BE2C (cell line): ENCODE measurements around the gene PRPF6.

Experiments used
- DNase-seq: peaks from one replicate; pipeline ENCODE4 v3.0.0-alpha.2; 2020
- H3K27me3 ChIP-seq: fragments of 250-450 bp; sonication (Bioruptor Pico); 2 replicates; pipeline ENCODE4 v1.5.1; 2020; ENCODE audit warnings: mild to moderate bottlenecking
- H3K36me3 ChIP-seq: fragments of 250-450 bp; sonication (Bioruptor Pico); 2 replicates; pipeline ENCODE4 v1.5.1; 2020; ENCODE audit warnings: mild to moderate bottlenecking
- H3K4me1 ChIP-seq: fragments of 250-450 bp; sonication (Bioruptor Pico); 2 replicates; pipeline ENCODE4 v1.5.1; 2020
- H3K4me3 ChIP-seq: 2 replicates; pipeline ENCODE4 v1.5.1; 2011; ENCODE audit warnings: low read depth, low read length
- H3K9me3 ChIP-seq: fragments of 250-450 bp; sonication (Bioruptor Pico); 2 replicates; pipeline ENCODE4 v1.5.1; 2020
- CTCF ChIP-seq: IDR thresholded peaks from 2 replicates; pipeline ENCODE4 v1.5.1; 2012; ENCODE audit warnings: mild to moderate bottlenecking, low read depth, low read length

The PRPF6 gene

GRCh38 chr20:64062596-64063388, 81.9 kb downstream of the PRPF6 start, which contains the start of gene TCEA2:
TSS of gene TCEA2 (plus strand) at chr20:64063198. CDS start at chr20:64063313, 115 bp downstream.
- H3K36me3 ChIP-seq = no peaks in the 10 kb centered on the region
- H3K9me3 ChIP-seq = no peaks in the 10 kb centered on the region
- H3K4me3 ChIP-seq = peak within 1 kb of the TSS; percentile 81
- H3K27me3 ChIP-seq = no peaks in the 10 kb centered on the region
- peak; percentile 99 for DNase-seq
- TF ChIP-seq CTCF = no peak
- H3K4me1 ChIP-seq = peaks cover 11% of the 10 kb centered on the region

- peak; percentile 50 for DNase-seq
- Histone ChIP-seq H3K4me1 (peaks cover 11% of the 10 kb centered on the region), H3K27me3 (no peaks in the 10 kb centered on the region), H3K9me3 (no peaks in the 10 kb centered on the region), H3K4me3 (peak overlapping the region; percentile 81), H3K36me3 (no peaks in the 10 kb centered on the region)
- no peak for TF ChIP-seq CTCF
Observed at GRCh38 chr20:64063389-64064144, 82.6 kb downstream of the PRPF6 start.

- Histone ChIP-seq H3K27me3 (no peaks in the 10 kb centered on the region), H3K9me3 (no peaks in the 10 kb centered on the region), H3K4me1 (peaks cover 11% of the 10 kb centered on the region), H3K36me3 (no peaks in the 10 kb centered on the region), H3K4me3 (peak overlapping the region; percentile 81)
- TF ChIP-seq CTCF = no peak
- no peak for DNase-seq
Observed at GRCh38 chr20:64064145-64064698, 83.3 kb downstream of the PRPF6 start.

- no peak overlapping the region for H3K4me3 ChIP-seq
Observed at GRCh38 chr20:64065062-64065973, 84.4 kb downstream of the PRPF6 start.

DNA sequence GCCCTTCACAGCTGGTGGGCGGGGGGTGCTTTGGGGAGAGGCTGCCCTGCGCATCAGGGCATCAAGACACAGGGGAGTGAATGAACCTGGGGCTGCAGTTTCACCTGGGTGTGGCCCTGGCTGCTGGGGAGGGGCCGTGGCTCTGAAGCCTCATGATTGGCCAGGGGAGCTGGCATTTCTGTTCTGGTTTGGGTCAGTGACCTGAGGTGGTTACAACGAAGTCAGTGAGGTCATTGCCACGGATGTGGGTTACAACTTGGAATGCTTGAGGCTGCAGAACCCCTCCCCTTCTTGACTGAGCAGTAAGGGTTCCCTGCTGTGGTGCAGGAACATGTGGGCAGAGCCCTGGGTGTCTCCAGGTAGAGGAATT, 85.0 kb downstream of the PRPF6 start:
- no peaks in the 10 kb centered on the region for H3K36me3 ChIP-seq
- peaks cover 14% of the 10 kb centered on the region for H3K4me1 ChIP-seq
- no peak for DNase-seq
- H3K9me3 ChIP-seq = no peaks in the 10 kb centered on the region
- H3K27me3 ChIP-seq = no peaks in the 10 kb centered on the region
- no peak for TF ChIP-seq CTCF
- H3K4me3 ChIP-seq = no peak overlapping the region

More at GRCh38 chr20:64065062-64065973, 84.4 kb downstream of the PRPF6 start:
- Histone ChIP-seq H3K9me3 (no peaks in the 10 kb centered on the region), H3K27me3 (no peaks in the 10 kb centered on the region), H3K4me1 (peaks cover 14% of the 10 kb centered on the region), H3K36me3 (no peaks in the 10 kb centered on the region)
- TF ChIP-seq CTCF = no peak
- DNase-seq = no peak
